IMR-90 (cell line): ENCODE results near the gene NPFF. TPM values are rescaled to one million over a fixed set of nuclear protein-coding genes. Genes with fewer than 3 reads are reported as not detected.

Experiments
- ATAC-seq: fragments of 200-7000 bp; cut with Tn5 transposase; 2 replicates; pipeline ENCODE4 v1.9.1; 2020; ENCODE audit warnings: low read depth, mild to moderate bottlenecking, moderate library complexity
- BruUV-seq: library from RNA; stranded (reverse); fragments of 400-500 nt; replicated peaks from 2 replicates; lab custom pipeline; 2021; lab: Mats Ljungman, UMichigan
- CTCF ChIA-PET: fragments of 300-600 bp; formaldehyde crosslinking; extraction: SDS; loops from one replicate; lab custom pipeline; 2021; ENCODE audit warnings: antibody characterized with exemption; lab: Yijun Ruan, JAX
- POLR2A ChIA-PET: fragments of 300-600 bp; sonication (Branson Sonifier 250); formaldehyde crosslinking; loops from one replicate; lab custom pipeline; 2022; ENCODE audit warnings: antibody characterized with exemption; ENCODE audit not compliant: unreplicated experiment; lab: Charles Lee
- DNase-seq: peaks from one replicate; pipeline ENCODE4 v3.0.0; 2013
- H2AFZ ChIP-seq: replicated peaks from 2 replicates; pipeline ENCODE3; 2013; ENCODE audit warnings: low read length, mild to moderate bottlenecking; ENCODE audit not compliant: poor library complexity
- H2AK5ac ChIP-seq: 2 replicates; pipeline ENCODE4 v1.6.1; 2013; ENCODE audit warnings: low read depth, low read length, inconsistent platforms
- H2AK9ac ChIP-seq: replicated peaks from 2 replicates; pipeline ENCODE3; 2013; ENCODE audit warnings: mild to moderate bottlenecking, low read depth, low read length, moderate library complexity; ENCODE audit not compliant: poor library complexity
- H2BK120ac ChIP-seq: 2 replicates; pipeline ENCODE4 v1.6.1; 2013; ENCODE audit warnings: low read depth, low read length, inconsistent platforms
- H2BK15ac ChIP-seq: 3 replicates; pipeline ENCODE4 v1.6.1; 2013; ENCODE audit warnings: low read depth, low read length, inconsistent platforms
- H2BK20ac ChIP-seq: 2 replicates; pipeline ENCODE4 v1.6.1; 2013; ENCODE audit warnings: low read depth, mild to moderate bottlenecking, inconsistent platforms, low read length, moderate library complexity
- H2BK5ac ChIP-seq: 2 replicates; pipeline ENCODE4 v1.6.1; 2013; ENCODE audit warnings: mild to moderate bottlenecking, low read depth, low read length, inconsistent platforms; ENCODE audit not compliant: poor library complexity, severe bottlenecking
- H3K14ac ChIP-seq: replicated peaks from 2 replicates; pipeline ENCODE4 v1.6.1; 2013; ENCODE audit warnings: low read depth, low read length, inconsistent platforms
- H3K18ac ChIP-seq: 2 replicates; pipeline ENCODE4 v1.6.1; 2013; ENCODE audit warnings: low read depth, low read length, control low read depth
- H3K23ac ChIP-seq: 2 replicates; pipeline ENCODE4 v1.6.1; 2013; ENCODE audit warnings: low read depth, low read length, inconsistent platforms
- H3K27ac ChIP-seq: 2 replicates; pipeline ENCODE4 v1.5.1; 2013; ENCODE audit warnings: mild to moderate bottlenecking, control low read depth, low read length; ENCODE audit not compliant: insufficient read depth
- H3K27me3 ChIP-seq: 2 replicates; pipeline ENCODE4 v1.6.1; 2013; ENCODE audit warnings: low read length; ENCODE audit not compliant: control insufficient read depth, insufficient read depth
- H3K36me3 ChIP-seq: 2 replicates; pipeline ENCODE4 v1.6.1; 2013; ENCODE audit warnings: low read length, mixed read lengths; ENCODE audit not compliant: control insufficient read depth, insufficient read depth
- H3K4ac ChIP-seq: 2 replicates; pipeline ENCODE4 v1.6.1; 2013; ENCODE audit warnings: low read depth, low read length, inconsistent platforms
- H3K4me1 ChIP-seq: 2 replicates; pipeline ENCODE4 v1.6.1; 2013; ENCODE audit warnings: low read length, mixed read lengths; ENCODE audit not compliant: control insufficient read depth, insufficient read depth
- H3K4me2 ChIP-seq: 2 replicates; pipeline ENCODE4 v1.6.1; 2013; ENCODE audit warnings: low read depth, mild to moderate bottlenecking, control low read depth, low read length, moderate library complexity
- H3K4me3 ChIP-seq: 2 replicates; pipeline ENCODE4 v1.5.1; 2013; ENCODE audit warnings: low read depth, mild to moderate bottlenecking, control low read depth, low read length, moderate library complexity; ENCODE audit not compliant: insufficient read depth
- H3K56ac ChIP-seq: 2 replicates; pipeline ENCODE4 v1.6.1; 2013; ENCODE audit warnings: low read length, inconsistent platforms; ENCODE audit not compliant: insufficient read depth; ENCODE audit errors: extremely low read depth
- H3K79me1 ChIP-seq, 2 experiments: 2 replicates each; pipeline ENCODE4 v1.6.1; 2013; ENCODE audit warnings: low read length in 2 of 2, inconsistent platforms in 1 of 2, low read depth in 1 of 2
- H3K9ac ChIP-seq: 2 replicates; pipeline ENCODE4 v1.6.1; 2013; ENCODE audit warnings: low read depth, low read length, control low read depth
- H3K9me1 ChIP-seq: 2 replicates; pipeline ENCODE4 v1.6.1; 2013; ENCODE audit warnings: low read length, inconsistent platforms; ENCODE audit not compliant: insufficient read depth
- H3K9me3 ChIP-seq: 2 replicates; pipeline ENCODE4 v1.6.1; 2013; ENCODE audit warnings: low read length; ENCODE audit not compliant: control insufficient read depth, insufficient read depth
- H4K20me1 ChIP-seq: 2 replicates; pipeline ENCODE4 v1.6.1; 2013; ENCODE audit warnings: low read length, inconsistent platforms; ENCODE audit not compliant: insufficient read depth
- H4K5ac ChIP-seq: 2 replicates; pipeline ENCODE4 v1.6.1; 2013; ENCODE audit warnings: mild to moderate bottlenecking, low read depth, low read length, control low read depth
- H4K8ac ChIP-seq, 2 experiments: 2 replicates each; pipeline ENCODE4 v1.6.1; 2013; ENCODE audit warnings: low read depth in 2 of 2, low read length in 2 of 2, control low read depth in 1 of 2, inconsistent platforms in 1 of 2
- H4K91ac ChIP-seq: 2 replicates; pipeline ENCODE4 v1.6.1; 2013; ENCODE audit warnings: low read depth, low read length, inconsistent platforms; ENCODE audit not compliant: insufficient read depth
- BHLHE40 ChIP-seq: fragments of 150-350 bp; IDR thresholded peaks from 2 replicates; pipeline ENCODE4 v1.6.1; 2016; ENCODE audit warnings: mild to moderate bottlenecking, low read depth, low read length
- MXI1 ChIP-seq: IDR thresholded peaks from 2 replicates; pipeline ENCODE4 v1.6.1; 2012; ENCODE audit warnings: low read depth, mild to moderate bottlenecking, low read length, moderate library complexity, borderline replicate concordance
- POLR2A ChIP-seq: IDR thresholded peaks from 2 replicates; pipeline ENCODE4 v1.6.1; 2012; ENCODE audit warnings: mild to moderate bottlenecking, low read depth, low read length
- WGBS, 2 experiments: methylation state at CpG; one replicate each; pipeline versions ENCODE4 v1.1.5 to v1.1.7; 2013; ENCODE audit warnings: missing lambda C conversion rate in 2 of 2; ENCODE audit not compliant: insufficient read length in 1 of 2; ENCODE audit errors: extremely low coverage in 2 of 2; 5-methylcytosine and 5-hydroxymethylcytosine counted together
- dilution Hi-C: fragments of 300-500 bp; cut with HindIII; formaldehyde crosslinking; loops from one replicate; pipeline ENCODE4 v1.14.3; 2018; ENCODE audit warnings: low sequenced_read_pairs; ENCODE audit not compliant: unreplicated experiment
- in situ Hi-C: fragments of 300-500 bp; cut with MboI; formaldehyde crosslinking; loops from 3 replicates; pipeline ENCODE4 v1.14.3; 2019; ENCODE audit warnings: low sequenced_read_pairs, inconsistent platforms, mixed read lengths
- intact Hi-C: fragments of 100-400 bp; cut with micrococcal nuclease; formaldehyde crosslinking; loops from 2 replicates; pipeline ENCODE4 v1.10.0; 2022
- polyA plus RNA-seq, 3 experiments: library from polyadenylated mRNA; depleted of rRNA; stranded (reverse); fragments of >200 nt; gene quantifications; 2 replicates each; pipeline ENCODE4 v1.2.3, GENCODE V29; 2012; ENCODE audit warnings: low replicate concordance in 1 of 3
- total RNA-seq: library from RNA; depleted of rRNA; stranded (reverse); fragments of >200 nt; gene quantifications from 2 replicates; pipeline ENCODE4 v1.2.3, GENCODE V29; 2012

Gene NPFF
- total and polyA plus RNA-seq, 2 of the 4 experiments (the other 2 are of a cell fraction) = not detected

DNA sequence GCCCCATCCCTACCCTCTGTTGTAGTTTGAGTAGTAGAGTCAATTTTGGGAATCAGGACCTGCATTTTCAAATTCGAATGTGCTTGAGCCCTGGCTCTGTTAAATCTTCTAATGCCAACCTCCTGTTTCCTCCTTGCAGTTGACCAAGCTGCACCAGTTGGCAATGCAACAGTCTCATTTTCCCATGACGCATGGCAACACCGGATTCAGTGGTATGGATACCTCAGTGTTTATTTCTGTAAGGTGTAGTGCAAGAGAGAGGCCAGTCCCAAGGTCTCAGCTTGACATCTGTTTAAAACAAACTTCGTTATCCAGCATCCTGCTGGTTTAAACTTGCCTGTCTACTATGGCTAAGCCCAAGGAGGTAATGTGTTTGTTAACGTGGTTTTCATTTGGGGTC, 40.2 kb downstream of the NPFF start:
- Histone ChIP-seq H3K56ac (no peak overlapping the region), H4K20me1 (peaks cover 81% of the 10 kb centered on the region), H3K9me3 (no peaks in the 10 kb centered on the region), H3K27me3 (no peaks in the 10 kb centered on the region), H3K18ac (no peak overlapping the region), H3K23ac (no peak overlapping the region), H2AK5ac (no peak overlapping the region), H3K4ac (no peak overlapping the region), H2BK5ac (no peak overlapping the region), H3K9me1 (no peaks in the 10 kb centered on the region; the same call in 1 of the 2 replicates), H4K5ac (no peak overlapping the region), H2AK9ac (no peak overlapping the region), H3K14ac (no peak overlapping the region), H3K9ac (no peak overlapping the region), H3K27ac (no peak overlapping the region), H4K91ac (no peak overlapping the region), H3K4me2 (no peak overlapping the region), H2AFZ (no peak overlapping the region), H2BK20ac (no peak overlapping the region), H3K4me3 (no peak overlapping the region), H3K4me1 (peaks cover 5% of the 10 kb centered on the region; the same call in 1 of the 2 replicates), H4K8ac (no peak overlapping the region), H2BK120ac (no peak overlapping the region), H2BK15ac (no peak overlapping the region), H3K36me3 (peaks cover 84% of the 10 kb centered on the region), H3K79me1 (peaks cover 33 to 74% of the 10 kb centered on the region in 2 experiments)
- dilution Hi-C loops (no loop called here), in situ Hi-C loops (no loop called here), intact Hi-C loops (loop anchor here (1.0 kb wide), 1 partner anchor 11 kb away; no protein-coding TSS in a partner anchor)
- TF ChIP-seq BHLHE40 = no peak
- TF ChIP-seq MXI1 = no peak
- TF ChIP-seq POLR2A = no peak
- POLR2A ChIA-PET = no interaction called here
- WGBS, 2 experiments = 71% methylated on average over 2 of the region's 5 CpGs; no CpG with 5 or more reads in 1 of the 2 experiments
- no TSS peak for BruUV-seq
- no peak for DNase-seq
- ATAC-seq = no peak
- CTCF ChIA-PET = no interaction called here
